Islet precursor cell (in vitro differentiated cells): ENCODE measurements around the gene ENTREP3.

ENCODE experiments used
- DNase-seq: peaks from one replicate; pipeline ENCODE4 v3.0.0-alpha.2; 2018

The ENTREP3 gene

DNA sequence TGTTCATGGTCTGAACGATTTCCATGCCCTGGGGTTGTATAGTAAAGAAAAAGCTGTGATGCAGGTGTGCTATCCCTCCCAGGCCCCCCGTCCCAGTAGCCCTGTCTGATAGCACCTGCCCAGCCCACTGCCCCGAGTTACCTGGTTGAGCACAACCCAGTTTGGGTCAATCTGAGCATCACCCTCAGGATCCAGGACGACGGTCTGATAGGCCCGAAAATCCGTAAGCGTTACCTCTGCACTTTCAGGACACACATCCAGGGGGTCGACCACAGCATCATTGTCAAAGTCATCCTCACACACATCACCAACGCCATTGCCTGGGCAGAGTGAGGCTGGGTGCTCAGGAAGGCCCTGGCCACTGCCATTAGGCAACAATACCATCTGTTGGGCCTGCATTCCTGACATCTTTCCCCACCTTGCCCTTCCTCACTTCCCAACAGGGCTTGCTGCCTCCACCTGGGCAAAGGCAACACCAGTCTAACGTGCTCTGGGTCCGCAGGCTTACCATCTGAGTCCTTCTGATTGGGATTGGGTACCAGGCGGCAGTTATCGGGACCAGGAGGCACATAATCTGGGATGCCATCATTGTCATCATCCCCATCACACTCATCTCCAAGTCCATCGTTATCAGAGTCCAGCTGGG lies 57.3 kb downstream of the ENTREP3 start:
- DNase-seq, result no peak
